Measurements from ENCODE around the gene DOCK3.
"Not testable (repeated sequence)": the region's sequence is repeated elsewhere in the genome, so short reads cannot be mapped to it uniquely, and the experiment has no call there.

The DOCK3 gene

DNA sequence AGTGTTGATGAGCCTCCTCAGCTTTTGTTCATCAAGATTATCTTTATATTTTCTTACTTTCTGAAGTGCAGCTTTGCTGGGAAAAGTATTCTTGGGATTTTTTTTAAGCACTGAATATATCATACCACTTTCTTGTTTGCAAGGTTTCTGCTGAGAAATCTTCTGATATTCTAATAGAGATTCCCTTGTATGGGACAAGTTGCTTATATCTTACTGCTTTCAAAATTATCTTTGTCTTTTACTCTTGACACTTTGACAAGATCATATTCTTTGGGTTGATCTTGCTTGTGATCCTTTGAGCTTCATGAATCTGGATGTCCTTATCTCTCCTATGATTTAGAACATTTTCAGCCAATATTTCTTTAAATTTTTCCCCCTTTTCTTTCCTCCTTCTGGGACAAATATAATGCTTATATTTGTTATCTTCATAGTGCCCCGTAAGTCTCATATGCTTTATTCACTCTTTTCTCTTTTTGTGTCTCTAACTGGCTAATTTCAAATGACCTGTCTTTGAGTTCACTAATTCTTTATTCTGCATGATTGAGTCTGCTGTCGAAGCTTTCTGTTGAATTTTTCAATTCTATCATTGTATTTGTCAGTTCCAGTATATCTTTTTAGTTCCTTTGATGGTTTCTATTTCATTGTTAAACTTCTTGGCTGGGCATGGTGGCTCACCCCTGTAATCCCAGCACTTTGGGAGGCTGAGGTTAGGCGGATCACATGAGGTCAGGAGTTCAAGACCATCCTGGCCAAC lies 499.0 kb downstream of the DOCK3 start:
- TF ChIP-seq CTCF (IDR thresholded peaks at IDR 0.05; ENCODE audit: control insufficient read depth, insufficient read depth, low read depth, low read length, missing control alignments), result no peak
- no peak overlapping the region for H3K4me3 ChIP-seq (ENCODE audit: control insufficient read depth, low read depth, low read length)
- DNase-seq (ENCODE audit: low read depth), result no peak

- DNase-seq (ENCODE audit: low read depth), result no peak
- no peak overlapping the region for H3K4me3 ChIP-seq (ENCODE audit: control insufficient read depth, low read depth, low read length)
- TF ChIP-seq CTCF (IDR thresholded peaks at IDR 0.05; ENCODE audit: control insufficient read depth, insufficient read depth, low read depth, low read length, missing control alignments), result no peak
These were observed 502.2 kb downstream of the DOCK3 start for GRCh38 chr3:51176923-51177322.

- DNase-seq (ENCODE audit: low read depth); H3K4me3 ChIP-seq (ENCODE audit: control insufficient read depth, low read depth, low read length): not testable (repeated sequence)
These were observed 511.7 kb downstream of the DOCK3 start for GRCh38 chr3:51186446-51186845.

DNA sequence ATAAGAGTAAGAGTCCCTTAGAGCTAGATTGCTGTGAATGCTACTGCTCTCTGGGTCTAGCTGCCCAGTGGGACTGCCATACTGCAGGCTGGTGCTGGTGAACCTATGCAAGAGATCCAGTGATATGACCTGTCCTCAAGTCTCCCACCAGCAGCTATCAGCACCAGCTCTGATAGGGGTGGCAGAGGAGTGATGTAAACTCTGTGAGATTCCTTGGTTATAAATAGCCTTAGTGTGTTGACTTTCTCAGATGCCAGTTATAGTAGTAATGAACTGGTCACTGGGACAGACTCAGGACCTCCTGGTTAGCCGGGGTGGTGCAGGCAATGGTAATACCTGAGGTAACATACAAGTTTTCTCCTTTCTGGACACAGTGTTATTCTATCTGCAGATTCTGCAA lies 515.5 kb downstream of the DOCK3 start:
- DNase-seq (ENCODE audit: low read depth), result no peak
- TF ChIP-seq CTCF (IDR thresholded peaks at IDR 0.05; ENCODE audit: control insufficient read depth, insufficient read depth, low read depth, low read length, missing control alignments), result no peak
- H3K4me3 ChIP-seq (ENCODE audit: control insufficient read depth, low read depth, low read length), result no peak overlapping the region

DNA sequence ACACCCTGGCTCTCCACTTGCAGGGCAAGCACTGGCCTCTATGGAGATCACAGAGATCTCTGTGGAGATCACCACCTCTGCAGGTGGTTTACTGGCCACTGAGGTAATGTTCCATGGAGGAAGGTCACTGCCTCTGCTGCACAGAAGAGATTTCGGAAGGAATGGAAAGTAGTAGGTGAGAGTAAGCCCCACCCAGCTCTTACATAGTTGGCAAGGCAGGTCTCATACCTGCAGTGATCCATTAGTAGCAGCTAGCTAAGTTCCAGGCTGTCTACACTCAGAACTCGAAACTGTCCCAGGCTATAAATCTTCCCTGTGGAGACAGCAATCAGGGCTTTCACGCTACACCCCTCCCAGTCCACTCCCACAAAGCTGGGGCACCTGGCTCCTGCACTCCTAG lies 516.1 kb downstream of the DOCK3 start:
- no peak for DNase-seq (ENCODE audit: low read depth)
- no peak for TF ChIP-seq CTCF (IDR thresholded peaks at IDR 0.05; ENCODE audit: control insufficient read depth, insufficient read depth, low read depth, low read length, missing control alignments)

DNA sequence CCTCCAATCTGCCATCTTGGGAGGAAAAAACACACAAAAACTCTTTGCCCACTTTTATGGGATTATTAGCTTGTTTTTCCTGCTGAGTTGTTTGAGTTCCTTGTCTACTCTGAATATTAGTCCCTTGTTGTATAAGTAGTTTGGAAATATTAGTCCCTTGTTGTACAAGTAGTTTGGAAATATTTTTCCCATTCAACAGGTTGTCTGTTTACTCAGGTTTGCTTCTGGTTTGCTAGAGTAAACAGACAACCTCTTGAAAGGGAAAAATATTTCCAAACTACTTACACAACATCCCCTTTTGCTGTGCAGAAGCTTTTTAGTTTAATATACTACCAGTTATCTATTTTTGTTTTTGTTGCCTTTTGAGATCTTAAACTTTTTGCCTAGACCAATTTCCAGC lies 517.0 kb downstream of the DOCK3 start:
- TF ChIP-seq CTCF (IDR thresholded peaks at IDR 0.05; ENCODE audit: control insufficient read depth, insufficient read depth, low read depth, low read length, missing control alignments), result no peak
- no peak for DNase-seq (ENCODE audit: low read depth)
- no peak overlapping the region for H3K4me3 ChIP-seq (ENCODE audit: control insufficient read depth, low read depth, low read length)

More for the DNA sequence above, 516.1 kb downstream of the DOCK3 start:
- H3K4me3 ChIP-seq (ENCODE audit: control insufficient read depth, low read depth, low read length), result no peak overlapping the region

GRCh38 chr3:51198477-51198876 lies 523.8 kb downstream of the DOCK3 start:
- H3K4me3 ChIP-seq (ENCODE audit: control insufficient read depth, low read depth, low read length), result no peak overlapping the region
- DNase-seq (ENCODE audit: low read depth), result no peak
- no peak for TF ChIP-seq CTCF (IDR thresholded peaks at IDR 0.05; ENCODE audit: control insufficient read depth, insufficient read depth, low read depth, low read length, missing control alignments)

- not testable (repeated sequence) for H3K4me3 ChIP-seq (ENCODE audit: control insufficient read depth, low read depth, low read length); DNase-seq (ENCODE audit: low read depth)
These were observed 524.6 kb downstream of the DOCK3 start for GRCh38 chr3:51199296-51199695.

Data from AG09309 (cell line).